ENCODE data around the gene HSPA9. TPM values are rescaled to one million over a fixed set of nuclear protein-coding genes. Genes with fewer than 3 reads are reported as not detected.

The HSPA9 gene
- total and polyA plus RNA-seq, 9 of the 15 experiments (the other 6 are each of a cell fraction or from before 2014, with no cell fraction given): 195 to 583 (median 514) TPM

DNA sequence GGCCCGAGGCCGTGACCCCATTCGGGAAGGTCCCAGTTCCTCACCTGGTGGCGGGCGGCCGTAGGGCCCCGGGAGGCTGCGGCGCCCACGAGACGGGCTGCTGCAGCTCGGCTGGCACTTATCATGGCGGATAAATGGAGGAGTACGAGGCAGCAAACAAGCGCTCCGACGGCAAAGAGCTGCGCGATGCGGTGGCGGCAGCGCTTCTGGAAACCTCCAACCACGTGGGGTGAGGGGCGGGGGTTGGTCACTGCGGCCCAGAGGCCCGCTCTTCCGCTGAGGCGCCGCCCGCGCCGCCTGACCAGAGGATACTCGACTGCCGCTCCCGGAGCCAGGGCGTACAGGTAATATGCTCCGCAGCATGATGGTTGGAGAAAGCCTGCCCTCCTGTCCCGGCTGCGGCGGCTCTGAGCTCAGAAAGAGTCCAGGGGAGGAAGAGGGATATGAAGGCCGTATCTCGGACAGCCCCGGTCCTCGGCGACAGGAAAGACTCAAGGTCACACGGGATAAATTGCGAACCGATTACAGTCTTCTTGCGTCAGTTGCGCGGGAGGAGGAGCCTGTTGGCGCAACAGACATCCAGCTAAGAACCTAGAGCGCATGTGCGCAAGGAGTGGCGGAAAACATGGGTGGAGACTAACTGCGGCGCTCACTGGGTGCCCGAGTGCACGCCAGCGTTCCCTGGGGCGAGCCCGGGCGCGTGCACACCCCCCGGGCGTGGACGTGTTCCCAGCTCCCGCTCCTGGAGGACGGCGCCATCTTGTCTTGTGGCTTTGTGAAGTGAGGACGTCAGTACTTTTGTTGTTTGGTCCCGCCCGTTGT lies at the start of gene HSPA9 (continued):
- TF ChIP-seq, protein P1, sequence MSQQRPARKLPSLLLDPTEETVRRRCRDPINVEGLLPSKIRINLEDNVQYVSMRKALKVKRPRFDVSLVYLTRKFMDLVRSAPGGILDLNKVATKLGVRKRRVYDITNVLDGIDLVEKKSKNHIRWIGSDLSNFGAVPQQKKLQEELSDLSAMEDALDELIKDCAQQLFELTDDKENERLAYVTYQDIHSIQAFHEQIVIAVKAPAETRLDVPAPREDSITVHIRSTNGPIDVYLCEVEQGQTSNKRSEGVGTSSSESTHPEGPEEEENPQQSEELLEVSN (IDR thresholded peaks at IDR 0.05; ENCODE audit: borderline replicate concordance in 1 of 2, extremely low read depth in 1 of 2, insufficient read depth in 1 of 2, insufficient read length in 1 of 2, low read depth in 1 of 2, low read length in 1 of 2, poor library complexity in 1 of 2, severe bottlenecking in 1 of 2): peak; percentile 99 to 100
- TF ChIP-seq NR2C1 (IDR thresholded peaks at IDR 0.05) (peak; percentile 85), NR2C1 (tag; IDR thresholded peaks at IDR 0.05) (peak; percentile 92), SMARCC2 (IDR thresholded peaks at IDR 0.05; ENCODE audit: low read depth) (no peak), ZNF165 (CRISPR knock-in tag; IDR thresholded peaks at IDR 0.05; ENCODE audit: borderline replicate concordance) (no peak), TAF15 (IDR thresholded peaks at IDR 0.05; ENCODE audit: low read depth, low read length) (no peak), ZNF561 (CRISPR knock-in tag; conservative IDR thresholded peaks at IDR 0.05) (no peak), CXXC5 (CRISPR knock-in tag; IDR thresholded peaks at IDR 0.05) (peak; percentile 96), FOXJ3 (CRISPR knock-in tag; IDR thresholded peaks at IDR 0.05) (no peak), RUNX1 (IDR thresholded peaks at IDR 0.05; ENCODE audit: low read depth) (no peak; the same call in 1 of the 2 replicates), HOXB6 (CRISPR knock-in tag; IDR thresholded peaks at IDR 0.05; ENCODE audit: borderline replicate concordance) (no peak), U2AF2 (optimal IDR thresholded peaks at IDR 0.05; ENCODE audit: low read depth, low read length) (no peak), ZBTB1 (CRISPR knock-in tag; IDR thresholded peaks at IDR 0.05; ENCODE audit: borderline replicate concordance, low read depth) (peak; percentile 58; the same call in 1 of the 2 replicates), ZBTB8A (IDR thresholded peaks at IDR 0.05; ENCODE audit: partially characterized antibody) (no peak), ZNF586 (CRISPR knock-in tag; conservative IDR thresholded peaks at IDR 0.05) (peak; percentile 93), MXD1 (CRISPR knock-in tag; IDR thresholded peaks at IDR 0.05; ENCODE audit: borderline replicate concordance, poor library complexity, severe bottlenecking) (peak; percentile 94), MAFK (IDR thresholded peaks at IDR 0.05; ENCODE audit: low read length) (no peak), NCOA1 (IDR thresholded peaks at IDR 0.05; ENCODE audit: low read depth) (peak; percentile 86)
- TF ChIP-seq, protein P2, sequence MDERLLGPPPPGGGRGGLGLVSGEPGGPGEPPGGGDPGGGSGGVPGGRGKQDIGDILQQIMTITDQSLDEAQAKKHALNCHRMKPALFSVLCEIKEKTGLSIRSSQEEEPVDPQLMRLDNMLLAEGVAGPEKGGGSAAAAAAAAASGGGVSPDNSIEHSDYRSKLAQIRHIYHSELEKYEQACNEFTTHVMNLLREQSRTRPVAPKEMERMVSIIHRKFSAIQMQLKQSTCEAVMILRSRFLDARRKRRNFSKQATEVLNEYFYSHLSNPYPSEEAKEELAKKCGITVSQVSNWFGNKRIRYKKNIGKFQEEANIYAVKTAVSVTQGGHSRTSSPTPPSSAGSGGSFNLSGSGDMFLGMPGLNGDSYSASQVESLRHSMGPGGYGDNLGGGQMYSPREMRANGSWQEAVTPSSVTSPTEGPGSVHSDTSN (CRISPR knock-in tag; IDR thresholded peaks at IDR 0.05; ENCODE audit: low read depth): no peak
- TF ChIP-seq, protein P2 (tag; conservative IDR thresholded peaks at IDR 0.05; ENCODE audit: low read depth): no peak
- TF ChIP-seq, protein P3, sequence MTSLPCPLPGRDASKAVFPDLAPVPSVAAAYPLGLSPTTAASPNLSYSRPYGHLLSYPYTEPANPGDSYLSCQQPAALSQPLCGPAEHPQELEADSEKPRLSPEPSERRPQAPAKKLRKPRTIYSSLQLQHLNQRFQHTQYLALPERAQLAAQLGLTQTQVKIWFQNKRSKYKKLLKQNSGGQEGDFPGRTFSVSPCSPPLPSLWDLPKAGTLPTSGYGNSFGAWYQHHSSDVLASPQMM (CRISPR knock-in tag; IDR thresholded peaks at IDR 0.05): no peak
- TF ChIP-seq, protein P4, sequence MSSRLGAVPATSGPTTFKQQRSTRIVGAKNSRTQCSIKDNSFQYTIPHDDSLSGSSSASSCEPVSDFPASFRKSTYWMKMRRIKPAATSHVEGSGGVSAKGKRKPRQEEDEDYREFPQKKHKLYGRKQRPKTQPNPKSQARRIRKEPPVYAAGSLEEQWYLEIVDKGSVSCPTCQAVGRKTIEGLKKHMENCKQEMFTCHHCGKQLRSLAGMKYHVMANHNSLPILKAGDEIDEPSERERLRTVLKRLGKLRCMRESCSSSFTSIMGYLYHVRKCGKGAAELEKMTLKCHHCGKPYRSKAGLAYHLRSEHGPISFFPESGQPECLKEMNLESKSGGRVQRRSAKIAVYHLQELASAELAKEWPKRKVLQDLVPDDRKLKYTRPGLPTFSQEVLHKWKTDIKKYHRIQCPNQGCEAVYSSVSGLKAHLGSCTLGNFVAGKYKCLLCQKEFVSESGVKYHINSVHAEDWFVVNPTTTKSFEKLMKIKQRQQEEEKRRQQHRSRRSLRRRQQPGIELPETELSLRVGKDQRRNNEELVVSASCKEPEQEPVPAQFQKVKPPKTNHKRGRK (tag; IDR thresholded peaks at IDR 0.05): no peak

All from K562 (cell line).